ENCODE results near the gene FOXK1. TPM values are rescaled to one million over a fixed set of nuclear protein-coding genes. Genes with fewer than 3 reads are reported as not detected.

Gene FOXK1
- total and polyA plus RNA-seq, 2 of the 13 experiments (the other 11 are each of a cell fraction or from before 2014, with no cell fraction given): 4.6 to 8.8 TPM

DNA sequence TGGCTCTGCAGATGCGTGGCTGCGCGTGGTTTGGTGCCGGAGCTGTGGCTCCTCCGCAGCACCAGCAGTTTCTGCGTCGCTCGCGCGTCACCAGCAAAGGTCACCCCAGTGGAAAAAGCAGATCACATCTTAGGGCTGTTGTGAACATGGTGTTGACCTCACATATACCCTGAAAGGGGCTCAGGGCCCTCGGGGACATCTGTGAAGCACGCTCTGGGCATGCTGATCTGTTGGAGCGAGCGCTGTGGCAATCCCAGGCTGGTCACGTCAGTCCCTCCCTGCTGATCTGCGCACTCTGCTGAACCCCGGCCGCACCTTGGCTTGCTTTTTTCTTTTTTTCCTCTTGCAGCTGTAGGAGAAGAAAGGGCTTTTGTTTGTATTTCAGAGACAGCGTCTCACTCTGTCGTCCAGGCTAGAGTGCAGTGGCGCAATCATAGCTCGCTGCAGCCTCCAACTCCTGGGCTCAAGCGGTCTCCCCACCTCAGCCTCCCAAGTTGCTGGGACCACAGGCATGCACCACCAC lies 60.0 kb downstream of the FOXK1 start (continued):
- TF ChIP-seq GATA4 (IDR thresholded peaks at IDR 0.05; ENCODE audit: borderline replicate concordance, low read depth) (no peak), FIP1L1 (IDR thresholded peaks at IDR 0.05; ENCODE audit: borderline replicate concordance, insufficient read depth, low read depth, low read length) (no peak), FOXO1 (CRISPR knock-in tag; IDR thresholded peaks at IDR 0.05) (no peak; the same call in 1 of the 2 replicates), STAT5B (CRISPR knock-in tag; IDR thresholded peaks at IDR 0.05) (no peak), SRSF9 (IDR thresholded peaks at IDR 0.05; ENCODE audit: borderline replicate concordance, insufficient read depth, low read depth, low read length, poor library complexity, severe bottlenecking) (no peak), SAP130 (CRISPR knock-in tag; IDR thresholded peaks at IDR 0.05; ENCODE audit: low read depth) (peak; percentile 78), SALL1 (CRISPR knock-in tag; IDR thresholded peaks at IDR 0.05) (peak; percentile 89), ZNF703 (CRISPR knock-in tag; IDR thresholded peaks at IDR 0.05; ENCODE audit: borderline replicate concordance) (no peak), HNRNPUL1 (IDR thresholded peaks at IDR 0.05; ENCODE audit: low read depth, low read length) (no peak), ZNF674 (CRISPR knock-in tag; IDR thresholded peaks at IDR 0.05; ENCODE audit: low read depth) (no peak), GABPA (IDR thresholded peaks at IDR 0.05; ENCODE audit: low read depth, low read length) (no peak), GABPA (CRISPR knock-in tag; IDR thresholded peaks at IDR 0.05; ENCODE audit: low read depth) (no peak), ZNF746 (CRISPR knock-in tag; IDR thresholded peaks at IDR 0.05) (peak; percentile 65; the same call in 1 of the 2 replicates)
- TF ChIP-seq, protein P1, sequence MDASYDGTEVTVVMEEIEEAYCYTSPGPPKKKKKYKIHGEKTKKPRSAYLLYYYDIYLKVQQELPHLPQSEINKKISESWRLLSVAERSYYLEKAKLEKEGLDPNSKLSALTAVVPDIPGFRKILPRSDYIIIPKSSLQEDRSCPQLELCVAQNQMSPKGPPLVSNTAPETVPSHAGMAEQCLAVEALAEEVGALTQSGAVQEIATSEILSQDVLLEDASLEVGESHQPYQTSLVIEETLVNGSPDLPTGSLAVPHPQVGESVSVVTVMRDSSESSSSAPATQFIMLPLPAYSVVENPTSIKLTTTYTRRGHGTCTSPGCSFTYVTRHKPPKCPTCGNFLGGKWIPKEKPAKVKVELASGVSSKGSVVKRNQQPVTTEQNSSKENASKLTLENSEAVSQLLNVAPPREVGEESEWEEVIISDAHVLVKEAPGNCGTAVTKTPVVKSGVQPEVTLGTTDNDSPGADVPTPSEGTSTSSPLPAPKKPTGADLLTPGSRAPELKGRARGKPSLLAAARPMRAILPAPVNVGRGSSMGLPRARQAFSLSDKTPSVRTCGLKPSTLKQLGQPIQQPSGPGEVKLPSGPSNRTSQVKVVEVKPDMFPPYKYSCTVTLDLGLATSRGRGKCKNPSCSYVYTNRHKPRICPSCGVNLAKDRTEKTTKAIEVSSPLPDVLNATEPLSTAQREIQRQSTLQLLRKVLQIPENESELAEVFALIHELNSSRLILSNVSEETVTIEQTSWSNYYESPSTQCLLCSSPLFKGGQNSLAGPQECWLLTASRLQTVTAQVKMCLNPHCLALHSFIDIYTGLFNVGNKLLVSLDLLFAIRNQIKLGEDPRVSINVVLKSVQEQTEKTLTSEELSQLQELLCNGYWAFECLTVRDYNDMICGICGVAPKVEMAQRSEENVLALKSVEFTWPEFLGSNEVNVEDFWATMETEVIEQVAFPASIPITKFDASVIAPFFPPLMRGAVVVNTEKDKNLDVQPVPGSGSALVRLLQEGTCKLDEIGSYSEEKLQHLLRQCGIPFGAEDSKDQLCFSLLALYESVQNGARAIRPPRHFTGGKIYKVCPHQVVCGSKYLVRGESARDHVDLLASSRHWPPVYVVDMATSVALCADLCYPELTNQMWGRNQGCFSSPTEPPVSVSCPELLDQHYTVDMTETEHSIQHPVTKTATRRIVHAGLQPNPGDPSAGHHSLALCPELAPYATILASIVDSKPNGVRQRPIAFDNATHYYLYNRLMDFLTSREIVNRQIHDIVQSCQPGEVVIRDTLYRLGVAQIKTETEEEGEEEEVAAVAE (CRISPR knock-in tag; IDR thresholded peaks at IDR 0.05; ENCODE audit: borderline replicate concordance): no peak
- TF ChIP-seq, protein P2, sequence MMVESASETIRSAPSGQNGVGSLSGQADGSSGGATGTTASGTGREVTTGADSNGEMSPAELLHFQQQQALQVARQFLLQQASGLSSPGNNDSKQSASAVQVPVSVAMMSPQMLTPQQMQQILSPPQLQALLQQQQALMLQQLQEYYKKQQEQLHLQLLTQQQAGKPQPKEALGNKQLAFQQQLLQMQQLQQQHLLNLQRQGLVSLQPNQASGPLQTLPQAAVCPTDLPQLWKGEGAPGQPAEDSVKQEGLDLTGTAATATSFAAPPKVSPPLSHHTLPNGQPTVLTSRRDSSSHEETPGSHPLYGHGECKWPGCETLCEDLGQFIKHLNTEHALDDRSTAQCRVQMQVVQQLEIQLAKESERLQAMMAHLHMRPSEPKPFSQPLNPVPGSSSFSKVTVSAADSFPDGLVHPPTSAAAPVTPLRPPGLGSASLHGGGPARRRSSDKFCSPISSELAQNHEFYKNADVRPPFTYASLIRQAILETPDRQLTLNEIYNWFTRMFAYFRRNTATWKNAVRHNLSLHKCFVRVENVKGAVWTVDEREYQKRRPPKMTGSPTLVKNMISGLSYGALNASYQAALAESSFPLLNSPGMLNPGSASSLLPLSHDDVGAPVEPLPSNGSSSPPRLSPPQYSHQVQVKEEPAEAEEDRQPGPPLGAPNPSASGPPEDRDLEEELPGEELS (CRISPR knock-in tag; IDR thresholded peaks at IDR 0.05): peak; percentile 77
- TF ChIP-seq, protein P3, sequence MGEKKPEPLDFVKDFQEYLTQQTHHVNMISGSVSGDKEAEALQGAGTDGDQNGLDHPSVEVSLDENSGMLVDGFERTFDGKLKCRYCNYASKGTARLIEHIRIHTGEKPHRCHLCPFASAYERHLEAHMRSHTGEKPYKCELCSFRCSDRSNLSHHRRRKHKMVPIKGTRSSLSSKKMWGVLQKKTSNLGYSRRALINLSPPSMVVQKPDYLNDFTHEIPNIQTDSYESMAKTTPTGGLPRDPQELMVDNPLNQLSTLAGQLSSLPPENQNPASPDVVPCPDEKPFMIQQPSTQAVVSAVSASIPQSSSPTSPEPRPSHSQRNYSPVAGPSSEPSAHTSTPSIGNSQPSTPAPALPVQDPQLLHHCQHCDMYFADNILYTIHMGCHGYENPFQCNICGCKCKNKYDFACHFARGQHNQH (CRISPR knock-in tag; IDR thresholded peaks at IDR 0.05): peak; percentile 65; the same call in 1 of the 2 replicates
- TF ChIP-seq, protein P4, sequence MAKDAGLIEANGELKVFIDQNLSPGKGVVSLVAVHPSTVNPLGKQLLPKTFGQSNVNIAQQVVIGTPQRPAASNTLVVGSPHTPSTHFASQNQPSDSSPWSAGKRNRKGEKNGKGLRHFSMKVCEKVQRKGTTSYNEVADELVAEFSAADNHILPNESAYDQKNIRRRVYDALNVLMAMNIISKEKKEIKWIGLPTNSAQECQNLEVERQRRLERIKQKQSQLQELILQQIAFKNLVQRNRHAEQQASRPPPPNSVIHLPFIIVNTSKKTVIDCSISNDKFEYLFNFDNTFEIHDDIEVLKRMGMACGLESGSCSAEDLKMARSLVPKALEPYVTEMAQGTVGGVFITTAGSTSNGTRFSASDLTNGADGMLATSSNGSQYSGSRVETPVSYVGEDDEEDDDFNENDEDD (CRISPR knock-in tag; IDR thresholded peaks at IDR 0.05; ENCODE audit: borderline replicate concordance): peak; percentile 27; the same call in 1 of the 2 replicates
- TF ChIP-seq, protein P5, sequence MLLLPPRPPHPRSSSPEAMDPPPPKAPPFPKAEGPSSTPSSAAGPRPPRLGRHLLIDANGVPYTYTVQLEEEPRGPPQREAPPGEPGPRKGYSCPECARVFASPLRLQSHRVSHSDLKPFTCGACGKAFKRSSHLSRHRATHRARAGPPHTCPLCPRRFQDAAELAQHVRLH (CRISPR knock-in tag; IDR thresholded peaks at IDR 0.05; ENCODE audit: borderline replicate concordance, low read depth): peak; percentile 82; the same call in 1 of the 2 replicates
- TF ChIP-seq, protein P6, sequence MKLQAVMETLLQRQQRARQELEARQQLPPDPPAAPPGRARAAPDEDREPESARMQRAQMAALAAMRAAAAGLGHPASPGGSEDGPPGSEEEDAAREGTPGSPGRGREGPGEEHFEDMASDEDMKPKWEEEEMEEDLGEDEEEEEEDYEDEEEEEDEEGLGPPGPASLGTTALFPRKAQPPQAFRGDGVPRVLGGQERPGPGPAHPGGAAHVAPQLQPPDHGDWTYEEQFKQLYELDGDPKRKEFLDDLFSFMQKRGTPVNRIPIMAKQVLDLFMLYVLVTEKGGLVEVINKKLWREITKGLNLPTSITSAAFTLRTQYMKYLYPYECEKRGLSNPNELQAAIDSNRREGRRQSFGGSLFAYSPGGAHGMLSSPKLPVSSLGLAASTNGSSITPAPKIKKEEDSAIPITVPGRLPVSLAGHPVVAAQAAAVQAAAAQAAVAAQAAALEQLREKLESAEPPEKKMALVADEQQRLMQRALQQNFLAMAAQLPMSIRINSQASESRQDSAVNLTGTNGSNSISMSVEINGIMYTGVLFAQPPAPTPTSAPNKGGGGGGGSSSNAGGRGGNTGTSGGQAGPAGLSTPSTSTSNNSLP (IDR thresholded peaks at IDR 0.05; ENCODE audit: low read depth, low read length): no peak

All from HepG2 (cell line).